GM12891 (cell line): Measurements from ENCODE around the gene TAF1A.

Source experiments
- POLR2A ChIP-seq: IDR thresholded peaks from 2 replicates; pipeline ENCODE4 v1.6.1; 2011; ENCODE audit warnings: low read depth, low read length, control low read depth
- POLR2AphosphoS5 ChIP-seq: IDR thresholded peaks from 2 replicates; pipeline ENCODE4 v1.6.1; 2011; ENCODE audit warnings: low read depth, low read length, control low read depth
- POU2F2 ChIP-seq: IDR thresholded peaks from 2 replicates; pipeline ENCODE4 v1.6.1; 2011; ENCODE audit warnings: low read depth, mild to moderate bottlenecking, control low read depth, low read length, moderate library complexity
- SPI1 ChIP-seq: IDR thresholded peaks from 2 replicates; pipeline ENCODE4 v1.6.1; 2011; ENCODE audit warnings: low read depth, low read length, control low read depth
- TAF1 ChIP-seq: IDR thresholded peaks from 2 replicates; pipeline ENCODE4 v1.6.1; 2011; ENCODE audit warnings: low read depth, low read length, control low read depth

GRCh38 chr1:222530852-222531251 lies 58.9 kb downstream of the TAF1A start:
- TF ChIP-seq POLR2A, result no peak
- TF ChIP-seq POLR2AphosphoS5, result no peak
- TF ChIP-seq TAF1, result no peak
- TF ChIP-seq POU2F2, result no peak
- no peak for TF ChIP-seq SPI1
